ENCODE data around the gene C4orf33.

- TF ChIP-seq EZH2 (IDR thresholded peaks at IDR 0.05; ENCODE audit: borderline replicate concordance, low read length) (no peak), CTCF (conservative IDR thresholded peaks at IDR 0.05 in 1 of 2, IDR thresholded peaks at IDR 0.05 in 1 of 2; ENCODE audit: extremely low read depth in 1 of 2, insufficient read depth in 1 of 2, low read depth in 1 of 2, low read length in 2 of 2) (no peak)
Measured at GRCh38 chr4:129087516-129087915, 8.4 kb upstream of the C4orf33 start.
